CD4-positive, alpha-beta T cell treated with Interleukin-21 for 1 hour (primary cell): ENCODE data around the gene SETD6.

Experiments
- DNase-seq: peaks from one replicate; pipeline ENCODE4 v3.0.0-alpha.2; 2020

The SETD6 gene

DNA sequence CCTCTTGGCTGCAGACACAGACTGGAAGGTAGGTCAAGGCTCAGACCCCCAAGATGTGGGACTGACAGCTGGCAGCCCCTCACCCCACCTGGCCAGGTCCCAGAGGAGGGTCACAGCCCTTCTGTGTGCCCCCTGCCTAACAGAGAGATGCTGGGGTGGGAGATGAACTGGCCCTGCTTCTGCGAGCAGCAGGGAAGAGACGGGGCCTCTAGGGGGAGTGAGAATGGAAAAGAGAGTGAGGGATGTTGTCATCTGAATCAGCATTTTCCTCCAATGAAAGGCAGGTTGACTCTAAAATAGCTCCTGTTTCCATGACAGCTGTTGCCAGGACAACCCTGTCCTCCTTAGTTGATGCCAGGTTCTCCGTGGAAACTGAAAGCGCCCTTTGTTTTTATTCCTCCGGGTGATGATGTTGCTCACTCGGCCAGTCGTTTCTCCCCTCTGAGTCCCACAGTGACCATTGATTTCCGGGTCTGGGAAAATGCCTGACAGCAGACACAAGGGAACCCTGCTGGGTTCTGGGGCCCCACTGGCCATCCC lies 20.3 kb upstream of the SETD6 start:
- peak; percentile 57 for DNase-seq

DNA sequence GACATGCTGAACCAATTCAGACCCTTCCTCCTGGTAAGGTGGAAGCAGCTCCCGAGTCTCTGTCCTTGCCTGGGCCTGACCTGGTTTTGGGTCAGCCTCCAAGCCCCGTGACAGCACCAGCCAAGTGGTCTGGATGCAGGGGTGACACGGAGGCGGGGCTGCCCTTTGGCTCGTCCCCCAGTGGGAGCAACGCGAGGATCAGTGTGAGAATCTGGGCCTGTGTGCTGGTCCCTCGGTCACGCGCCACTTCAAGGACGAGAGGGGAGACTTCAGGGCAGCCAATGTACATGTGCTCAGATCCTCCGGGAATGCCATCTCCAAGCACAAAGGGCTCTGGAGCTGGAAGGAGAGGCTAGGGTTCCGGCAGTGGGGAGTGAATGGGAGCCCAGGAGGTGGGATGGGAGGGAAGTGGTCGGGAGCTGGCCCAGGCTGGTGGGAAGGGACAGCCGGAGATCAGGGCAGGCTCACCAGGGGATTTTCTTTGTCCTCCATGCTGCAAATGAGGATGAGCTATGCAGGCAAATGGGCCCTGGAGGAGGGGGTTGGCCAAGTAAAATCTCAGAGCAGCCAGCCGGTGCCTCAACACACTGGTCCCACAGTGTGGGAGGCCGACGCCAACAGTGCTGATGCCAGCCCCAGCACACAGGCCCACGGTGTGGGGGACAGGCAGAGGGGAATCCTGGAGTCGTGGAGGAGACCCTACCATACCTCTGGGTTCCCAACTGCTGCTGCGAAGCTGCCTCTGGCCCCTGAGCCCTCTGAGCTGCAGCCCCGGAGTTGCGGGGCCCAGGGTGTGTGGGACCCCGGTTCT lies 19.6 kb upstream of the SETD6 start:
- no peak for DNase-seq

DNA sequence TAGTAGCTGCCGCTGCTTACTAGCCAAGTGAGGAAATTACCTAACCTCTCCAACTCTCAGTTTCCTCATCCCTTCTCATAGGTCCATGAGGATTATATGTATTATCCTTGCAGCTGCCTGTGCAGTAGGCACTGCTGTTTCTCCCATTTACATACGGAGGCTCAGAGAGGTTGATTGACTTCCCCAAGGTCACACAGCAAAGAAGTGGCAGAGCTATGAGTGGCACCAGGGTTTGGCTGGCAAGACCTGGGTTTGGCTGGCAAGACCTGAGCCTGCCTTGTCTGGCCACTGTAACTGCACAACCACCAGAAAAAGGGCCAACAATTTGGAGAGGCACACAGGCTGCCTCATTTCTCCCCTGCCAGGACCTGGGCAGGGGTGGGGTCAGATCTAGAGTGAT lies 17.8 kb upstream of the SETD6 start:
- no peak for DNase-seq

DNA sequence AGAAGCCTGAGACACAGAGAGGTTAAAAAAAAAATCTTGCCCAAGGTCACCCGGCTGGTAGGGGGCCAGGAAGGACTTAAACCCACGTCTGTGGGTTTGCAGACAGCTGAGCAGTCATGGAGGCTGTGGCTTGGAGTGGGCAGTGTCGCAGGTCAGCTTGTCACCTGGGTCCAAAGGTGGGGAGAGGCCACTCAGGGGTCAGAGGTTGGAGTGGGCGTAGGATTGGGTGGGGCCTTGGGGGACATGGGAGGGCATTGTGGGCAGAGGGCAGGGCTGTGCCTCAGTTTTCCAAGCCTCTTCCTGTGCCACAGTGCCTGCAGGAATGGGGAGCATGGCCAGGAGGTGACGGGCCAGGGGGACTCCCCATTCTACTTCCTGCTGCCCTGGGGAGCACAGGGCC lies 17.4 kb upstream of the SETD6 start:
- DNase-seq, result no peak

DNA sequence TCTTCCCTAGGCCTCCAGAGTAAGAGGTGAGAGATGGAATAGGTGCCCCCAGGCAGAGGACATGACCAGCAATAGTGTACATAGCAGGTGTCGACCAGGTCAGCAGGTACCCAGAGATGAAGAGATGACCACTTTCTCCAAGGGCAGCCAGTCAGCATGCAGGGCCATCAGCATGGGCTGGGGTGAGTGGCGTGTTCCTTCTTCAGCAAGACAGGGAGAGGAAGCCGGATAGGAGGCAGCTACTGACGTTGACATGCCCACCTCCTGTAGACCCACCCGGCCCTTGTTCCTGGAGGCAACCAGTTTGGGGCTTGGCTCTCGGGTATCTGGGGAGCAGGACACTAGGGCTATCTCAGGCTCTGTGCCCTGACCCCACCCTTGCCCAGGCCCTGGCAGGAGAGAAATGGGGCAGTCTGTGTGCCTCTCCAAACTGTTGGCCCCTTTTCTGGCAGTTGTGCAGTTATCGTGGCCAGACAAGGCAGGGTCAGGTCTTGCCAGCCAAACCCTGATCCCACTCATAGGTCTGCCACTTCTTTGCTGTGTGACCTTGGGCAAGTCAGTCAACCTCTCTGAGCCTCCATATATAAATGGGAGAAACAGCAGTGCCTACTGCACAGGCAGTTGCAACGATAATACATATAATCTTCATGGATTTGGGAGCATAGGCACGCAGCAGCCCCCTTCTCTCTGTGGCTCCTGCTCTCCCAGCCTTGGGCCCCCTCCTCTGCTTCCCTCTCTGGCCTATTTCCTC lies 16.8 kb upstream of the SETD6 start:
- no peak for DNase-seq

DNA sequence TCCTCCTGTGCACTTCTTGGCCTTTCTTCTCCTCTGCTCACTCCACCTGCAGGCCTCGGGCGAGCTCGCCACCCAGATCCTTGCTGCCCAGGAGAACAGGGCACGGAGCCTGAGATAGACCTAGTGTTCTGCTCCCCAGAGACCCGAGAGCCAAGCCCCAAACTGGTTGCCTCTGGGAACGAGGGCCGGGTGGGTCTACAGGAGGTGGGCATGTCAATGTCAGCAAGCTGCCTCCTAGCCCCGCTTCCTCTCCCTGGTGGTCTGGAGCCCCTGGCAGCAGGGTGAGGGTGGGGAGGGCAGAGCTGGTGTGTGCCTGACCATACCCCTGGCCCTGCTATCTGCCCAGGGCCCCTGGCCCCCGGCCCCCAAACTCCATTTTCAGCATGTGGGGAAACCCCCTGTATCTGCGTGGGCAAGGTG lies 16.2 kb upstream of the SETD6 start:
- no peak for DNase-seq

DNA sequence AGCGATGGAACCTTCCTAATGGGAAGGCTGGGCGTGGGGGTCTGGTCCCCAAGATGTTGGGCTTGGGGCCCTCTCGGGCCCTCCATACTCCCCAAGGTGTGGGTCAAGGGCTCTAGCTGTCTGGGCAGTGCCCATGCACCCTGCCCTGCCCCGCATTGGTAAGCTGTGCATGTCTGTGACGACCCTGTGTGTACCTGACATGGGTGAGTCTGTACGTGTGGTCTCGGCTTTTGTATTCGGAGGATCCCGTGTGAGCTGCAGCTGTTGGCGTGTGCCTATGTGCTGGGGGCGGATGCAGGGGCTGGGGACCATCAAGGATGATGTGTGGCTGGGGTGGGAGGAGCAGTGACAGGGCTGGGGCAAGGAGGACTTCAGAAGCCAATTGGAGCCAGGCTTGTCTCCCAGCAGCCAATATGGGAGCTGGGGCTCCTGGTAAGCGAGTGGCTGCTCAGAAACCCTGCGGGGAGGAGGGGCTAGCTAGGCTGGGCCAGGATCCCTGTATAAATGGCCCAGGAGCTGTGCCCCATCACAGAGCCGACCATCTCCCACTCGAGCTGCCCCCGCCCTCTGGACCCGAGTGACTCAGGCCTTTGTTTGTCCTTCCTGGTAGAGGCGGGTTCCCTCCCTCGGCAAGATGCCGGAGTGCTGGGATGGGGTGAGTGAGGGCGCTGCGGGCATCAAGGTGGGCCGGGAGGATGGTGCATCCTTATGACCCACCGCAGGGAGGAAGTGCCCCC lies 15.5 kb upstream of the SETD6 start, which contains the start of gene NDRG4:
Gene NDRG4, plus strand, starts transcription at position 529 of the 737 bp plus-strand sequence. Its CDS starts 106 bp downstream, at position 635.
- DNase-seq, result peak; percentile 37

DNA sequence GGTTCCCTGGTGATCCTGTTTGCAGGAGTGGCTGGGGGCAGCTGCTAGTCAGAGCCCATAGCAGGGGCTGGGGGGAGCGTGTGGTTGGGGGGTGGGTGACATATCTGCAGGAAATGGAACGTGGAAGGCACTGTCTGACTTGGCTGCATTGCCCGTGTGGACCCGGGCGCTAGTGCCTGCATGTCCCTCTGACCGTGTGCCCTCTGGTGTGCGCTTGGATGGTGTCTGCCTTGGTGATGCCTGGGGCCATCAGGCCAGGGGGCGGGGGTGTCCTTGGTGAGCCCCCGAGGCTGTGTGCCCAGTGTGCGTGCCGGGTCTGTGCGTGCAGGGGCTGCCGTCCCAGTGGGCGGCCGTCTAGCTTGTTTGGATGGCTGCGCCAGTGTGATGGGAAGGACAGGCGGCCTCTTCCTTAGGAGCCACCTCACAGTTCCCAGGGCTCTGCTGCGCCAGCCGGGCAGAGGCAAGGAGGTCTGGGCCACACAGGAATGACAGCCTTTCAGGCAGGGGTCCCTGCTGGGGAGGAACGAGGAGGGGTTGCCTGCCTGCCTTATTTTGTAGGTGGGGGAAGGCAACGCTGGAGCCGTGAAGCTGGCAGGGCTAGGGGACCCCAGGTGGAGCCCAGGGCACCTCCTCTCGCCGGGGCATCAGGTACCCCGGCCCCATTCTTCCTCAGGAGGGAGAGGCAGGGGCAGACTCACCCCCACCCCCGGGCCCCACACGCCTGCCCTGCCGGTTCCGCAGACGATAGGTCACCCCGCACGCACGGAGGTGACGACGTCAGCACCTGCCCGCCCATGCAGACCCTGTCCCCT lies 14.7 kb upstream of the SETD6 start:
- DNase-seq, result no peak

DNA sequence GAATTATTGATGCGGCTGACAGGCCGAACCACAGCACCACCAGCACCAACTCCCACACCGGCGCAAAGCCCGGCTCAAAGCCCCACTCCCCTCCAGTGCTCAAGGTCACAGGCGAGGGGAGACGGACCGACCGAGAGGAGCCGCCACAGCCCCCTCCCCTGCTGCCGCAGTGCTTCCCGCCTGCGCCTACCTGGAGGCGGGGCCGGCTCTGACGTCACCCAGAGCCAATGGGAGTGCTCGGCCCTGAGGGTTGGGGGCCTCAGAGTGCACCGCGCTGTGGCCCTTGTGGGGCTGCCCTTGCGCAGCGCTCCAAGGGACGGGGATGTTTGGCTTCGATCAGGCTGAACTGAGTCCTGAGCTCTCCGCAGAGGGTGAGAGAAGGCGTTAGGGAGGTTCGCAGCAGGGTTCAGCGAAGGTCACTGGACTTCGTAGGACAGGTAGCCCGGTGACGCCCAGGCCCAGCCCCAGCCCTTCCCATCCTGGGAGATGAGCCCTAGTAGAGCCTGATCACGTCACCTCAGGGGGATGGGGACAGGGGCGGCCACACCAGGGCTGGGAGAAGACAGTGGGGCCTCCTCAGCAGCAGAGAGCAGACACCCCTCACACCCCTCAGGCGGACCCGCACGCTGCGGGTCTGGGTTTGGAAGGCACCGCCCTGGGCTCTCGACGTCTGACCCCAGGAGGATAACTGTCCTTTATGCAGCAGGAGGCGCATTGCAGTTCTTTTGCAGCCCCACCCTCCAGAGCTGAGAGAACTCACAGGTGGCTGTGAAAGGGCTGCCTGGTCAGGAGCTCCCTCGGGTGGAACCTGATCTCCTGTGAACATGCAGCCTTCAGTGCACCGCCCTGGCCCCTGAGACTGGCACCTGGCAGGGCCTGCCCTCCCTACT lies 13.8 kb upstream of the SETD6 start:
- peak; percentile 43 for DNase-seq

DNA sequence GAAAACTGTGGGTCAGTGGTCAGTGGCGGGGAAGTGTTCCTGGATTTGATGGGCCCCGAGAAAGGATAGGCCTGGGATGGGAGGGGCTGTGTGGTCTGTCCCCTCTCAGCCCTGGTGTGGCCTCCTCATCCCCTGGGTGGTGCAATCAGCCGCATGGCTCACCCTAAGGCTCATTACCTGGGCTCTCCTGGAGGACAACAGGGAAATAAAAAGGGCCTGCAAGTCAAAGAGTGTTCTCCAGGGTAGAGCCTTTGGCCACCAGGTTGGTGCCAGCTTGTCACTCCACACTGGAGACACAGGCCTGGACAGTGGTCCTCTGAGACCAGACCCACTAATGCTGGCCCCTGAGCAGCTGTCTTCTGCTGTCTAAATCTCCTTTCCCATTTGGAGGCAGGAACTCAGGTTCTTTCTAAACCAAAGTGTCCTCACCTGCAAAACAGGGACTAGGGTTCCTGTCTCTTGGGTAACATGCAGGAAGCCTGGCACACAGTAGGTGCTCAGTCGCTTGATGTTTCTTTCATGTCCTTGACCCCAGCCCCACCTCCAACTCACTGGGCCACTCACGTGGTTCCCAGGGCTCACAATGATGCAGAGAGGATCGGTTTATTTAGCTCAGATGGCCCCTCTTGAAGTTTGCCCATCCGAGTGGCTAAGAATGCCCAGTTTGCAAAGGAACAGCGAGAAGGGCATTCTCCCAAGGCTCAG lies 12.9 kb upstream of the SETD6 start:
- no peak for DNase-seq

DNA sequence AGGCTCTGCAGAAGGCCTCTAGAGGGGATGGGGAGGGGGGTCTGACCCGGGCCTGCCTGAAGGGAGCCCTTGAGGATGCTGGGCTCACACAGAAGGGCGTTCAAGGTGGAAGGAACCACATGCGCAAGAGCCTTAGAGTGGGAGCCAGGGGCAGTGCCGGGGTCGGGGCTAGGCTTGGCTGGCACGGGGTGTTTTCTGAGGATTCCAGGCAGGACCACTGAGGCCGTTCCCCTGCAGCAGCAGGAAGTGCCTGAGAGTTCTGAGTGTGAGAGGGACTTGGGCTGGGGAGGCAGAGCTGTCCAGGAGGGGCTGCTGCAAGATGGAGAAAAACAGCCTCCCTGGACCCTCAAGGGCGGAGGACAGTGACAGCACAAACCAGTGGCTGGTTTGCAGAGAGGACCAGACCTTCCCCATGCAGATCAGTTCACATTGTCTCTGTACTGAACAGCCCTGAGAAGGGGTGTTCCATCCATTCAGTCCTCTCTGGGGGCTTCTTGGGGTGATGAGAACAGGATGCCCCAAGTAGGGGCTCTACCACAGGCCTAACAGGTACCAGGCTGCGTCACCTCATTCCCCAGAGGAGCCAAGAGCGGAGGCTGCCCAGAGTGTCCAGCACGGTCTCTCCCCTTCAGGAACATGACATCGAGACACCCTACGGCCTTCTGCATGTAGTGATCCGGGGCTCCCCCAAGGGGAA lies 12.0 kb upstream of the SETD6 start:
- no peak for DNase-seq

DNA sequence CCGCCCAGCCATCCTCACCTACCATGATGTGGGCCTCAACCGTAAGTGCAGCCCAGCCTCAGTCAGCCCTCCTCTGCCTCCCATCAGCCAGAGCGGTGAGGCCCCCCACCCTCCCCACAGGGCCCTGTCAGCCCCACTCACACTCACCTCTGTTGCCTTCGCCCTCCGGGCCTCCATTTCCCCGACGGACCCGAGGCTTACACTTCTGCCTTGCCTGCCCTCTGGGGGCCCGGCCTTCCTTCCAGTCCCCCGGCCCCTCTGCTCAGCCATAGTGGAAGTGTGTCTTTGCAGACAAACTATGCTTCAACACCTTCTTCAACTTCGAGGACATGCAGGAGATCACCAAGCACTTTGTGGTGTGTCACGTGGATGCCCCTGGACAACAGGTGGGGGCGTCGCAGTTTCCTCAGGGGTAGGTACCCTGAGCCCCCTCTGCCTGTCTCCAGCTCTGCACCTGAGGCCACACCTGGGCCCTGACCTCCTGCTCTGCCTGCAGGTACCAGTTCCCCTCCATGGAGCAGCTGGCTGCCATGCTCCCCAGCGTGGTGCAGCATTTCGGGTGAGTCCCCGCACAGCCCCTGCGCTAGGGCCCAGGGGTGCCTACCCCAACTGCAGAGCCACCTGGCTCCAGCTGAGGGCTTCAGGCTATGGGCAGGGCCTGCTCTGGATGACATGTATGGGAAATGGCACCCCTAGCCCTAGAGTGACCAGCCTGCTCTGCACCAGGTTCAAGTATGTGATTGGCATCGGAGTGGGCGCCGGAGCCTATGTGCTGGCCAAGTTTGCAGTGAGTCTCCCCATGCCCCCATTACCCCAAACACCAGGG lies 11.2 kb upstream of the SETD6 start:
- DNase-seq, result no peak

DNA sequence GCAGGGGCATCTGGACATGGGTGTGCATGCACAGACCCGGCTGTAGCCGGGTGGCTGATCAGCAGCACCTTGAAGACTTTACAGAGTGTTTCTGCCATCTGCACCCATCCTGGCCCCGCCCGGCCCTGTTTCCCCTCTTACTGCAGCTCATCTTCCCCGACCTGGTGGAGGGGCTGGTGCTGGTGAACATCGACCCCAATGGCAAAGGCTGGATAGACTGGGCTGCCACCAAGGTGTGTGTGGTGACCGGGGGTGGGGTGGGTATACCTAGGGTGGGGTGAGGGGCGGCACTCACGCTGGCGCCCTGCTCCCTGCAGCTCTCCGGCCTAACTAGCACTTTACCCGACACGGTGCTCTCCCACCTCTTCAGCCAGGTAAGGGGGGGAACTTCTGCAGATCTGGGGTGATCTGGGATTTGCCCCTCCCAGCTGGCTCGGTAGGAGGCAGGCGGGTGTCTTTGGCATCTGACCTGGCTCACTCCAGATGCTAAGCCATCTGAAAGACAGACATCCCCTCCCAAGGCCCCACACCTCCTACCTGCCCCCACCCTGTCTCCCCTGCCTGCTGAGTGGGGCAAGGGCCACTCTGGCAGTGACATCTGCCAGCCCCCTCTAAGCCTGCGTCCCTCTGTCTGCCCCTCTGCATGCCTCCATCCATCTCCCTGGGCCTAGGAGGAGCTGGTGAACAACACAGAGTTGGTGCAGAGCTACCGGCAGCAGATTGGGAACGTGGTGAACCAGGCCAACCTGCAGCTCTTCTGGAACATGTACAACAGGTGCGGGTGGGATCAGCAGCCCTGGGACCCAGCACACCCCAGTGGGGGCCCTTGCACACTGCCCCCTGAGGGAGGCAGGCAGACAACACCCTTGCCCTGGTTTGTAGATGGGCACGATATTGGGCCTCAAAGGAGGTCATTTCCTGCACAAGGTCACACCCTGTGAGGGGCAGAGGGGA lies 8.8 kb upstream of the SETD6 start:
- no peak for DNase-seq

DNA sequence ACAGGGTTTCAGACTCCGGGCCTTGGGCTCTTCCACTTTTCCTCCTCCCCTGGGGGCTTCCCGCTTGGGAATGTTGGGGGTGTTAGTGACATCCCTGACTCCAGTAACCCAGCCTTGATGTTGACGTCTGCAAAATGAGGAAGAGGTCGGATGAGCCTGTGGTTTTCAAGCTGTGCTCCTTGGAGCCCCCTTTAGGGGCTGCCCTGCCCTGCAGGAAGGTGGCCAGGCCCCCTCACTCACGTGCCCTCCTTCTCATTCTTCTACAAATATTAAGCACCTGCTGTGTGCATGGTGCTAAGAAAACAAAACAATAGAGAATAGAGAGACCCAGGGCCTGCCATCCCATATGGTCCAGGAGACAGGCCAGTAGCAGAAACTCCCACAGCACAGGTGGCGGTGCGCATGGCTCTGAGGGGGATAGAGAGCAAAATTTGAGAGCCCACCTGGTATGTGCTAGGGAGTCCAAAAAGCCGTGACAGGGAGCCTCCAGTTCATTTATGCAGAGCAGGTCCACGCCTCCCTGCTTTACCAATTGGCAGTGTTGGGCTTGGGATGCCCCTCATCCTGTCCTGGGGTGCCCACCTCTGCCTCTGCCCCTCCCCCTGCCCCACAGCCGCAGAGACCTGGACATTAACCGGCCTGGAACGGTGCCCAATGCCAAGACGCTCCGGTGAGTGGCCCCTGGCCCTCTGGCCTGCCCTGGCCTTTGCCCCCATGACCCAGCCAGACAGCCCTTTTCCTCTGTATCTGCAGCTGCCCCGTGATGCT lies 7.9 kb upstream of the SETD6 start:
- no peak for DNase-seq

DNA sequence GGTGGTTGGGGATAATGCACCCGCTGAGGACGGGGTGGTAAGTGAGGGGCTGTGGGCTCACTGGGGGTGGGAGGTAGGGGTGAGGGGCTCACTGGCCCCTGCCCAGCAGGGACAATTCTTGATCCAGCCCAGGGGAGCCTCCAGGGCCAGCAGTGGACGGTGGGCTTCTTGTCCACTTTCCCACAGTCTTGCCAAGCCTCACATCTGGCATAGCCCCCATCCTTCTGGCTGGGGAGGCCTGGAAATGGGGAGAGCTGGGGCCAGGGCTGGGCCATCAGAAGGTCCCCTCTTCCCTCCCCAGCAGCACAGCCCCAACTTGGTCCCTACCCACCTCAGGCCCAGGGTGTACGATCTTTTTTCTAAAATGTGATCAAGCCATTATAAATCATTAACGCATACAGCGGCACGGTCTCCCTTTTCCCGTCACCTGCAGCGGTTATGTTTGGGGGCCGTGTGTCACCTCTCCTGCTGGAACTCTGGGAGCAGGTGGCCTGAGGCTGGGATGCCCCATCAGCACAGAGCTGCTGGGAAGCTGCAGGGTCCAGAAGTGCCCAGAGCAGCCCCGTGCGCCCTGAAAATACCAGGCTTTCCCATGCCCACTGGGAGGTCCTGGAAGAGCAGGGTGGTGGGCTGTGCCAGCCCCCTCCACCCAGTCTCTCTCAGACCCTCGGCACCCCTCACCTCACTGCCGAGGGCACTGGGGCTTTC lies 7.2 kb upstream of the SETD6 start:
- no peak for DNase-seq

DNA sequence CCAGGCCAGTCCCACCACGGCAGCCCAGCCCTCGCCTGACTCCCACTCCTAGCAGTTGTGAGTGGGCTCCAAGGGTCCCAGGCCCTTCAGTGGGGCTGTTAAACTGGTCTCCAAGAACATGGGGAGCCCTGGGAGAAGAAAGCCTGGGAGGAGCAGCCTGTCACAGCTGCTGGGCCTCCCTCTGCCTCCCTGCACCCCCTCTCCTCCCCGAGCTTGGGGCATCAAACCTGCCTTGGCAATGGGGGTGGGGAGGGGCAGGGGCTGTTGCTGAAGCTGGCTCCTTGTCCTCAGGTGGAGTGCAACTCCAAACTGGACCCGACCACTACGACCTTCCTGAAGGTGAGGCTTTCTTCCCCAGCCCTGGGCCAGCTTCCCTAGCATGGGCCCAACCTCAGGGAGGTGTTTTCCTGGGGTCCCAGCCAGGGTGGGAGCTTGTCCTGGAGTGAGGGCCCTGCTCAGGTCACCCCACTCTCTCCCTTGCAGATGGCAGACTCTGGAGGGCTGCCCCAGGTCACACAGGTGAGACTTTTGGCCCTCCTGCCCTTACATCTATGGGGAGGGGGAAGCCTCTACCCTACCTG lies 6.6 kb upstream of the SETD6 start:
- no peak for DNase-seq
